HepG2 (cell line): ENCODE data around the gene NOL4L. TPM values are rescaled to one million over a fixed set of nuclear protein-coding genes. Genes with fewer than 3 reads are reported as not detected.

Experiments used
- ATAC-seq: fragments of 200-7000 bp; cut with Tn5 transposase; 3 replicates; pipeline ENCODE4 v1.9.1; 2020; ENCODE audit warnings: mild to moderate bottlenecking, moderate library complexity
- BruUV-seq: library from RNA; stranded (reverse); fragments of 400-500 nt; replicated peaks from 2 replicates; lab custom pipeline; 2021; lab: Mats Ljungman, UMichigan
- CTCF ChIA-PET: fragments of 300-600 bp; formaldehyde crosslinking; extraction: SDS; loops from one replicate; lab custom pipeline; 2021; ENCODE audit warnings: low total read pairs, inconsistent platforms, low intra/inter-chr PET ratio; lab: Yijun Ruan, JAX
- POLR2A ChIA-PET: fragments of 350-600 bp; sonication (Branson Sonifier 250); formaldehyde crosslinking; loops from one replicate; lab custom pipeline; 2020; ENCODE audit warnings: antibody characterized with exemption, inconsistent platforms; lab: Yijun Ruan, JAX
- DNase-seq: peaks from one replicate; pipeline ENCODE4 v3.0.0-alpha.2; 2015; ENCODE audit warnings: low spot score
- FAIRE-seq: peaks from 3 replicates; lab custom pipeline; 2011; peaks lifted over from hg19 to GRCh38; lab: Jason Lieb, UNC
- H2AFZ ChIP-seq: one replicate; pipeline ENCODE4 v1.6.1; 2011; ENCODE audit warnings: low read length, inconsistent platforms
- H3K27ac ChIP-seq: fragments of 300-600 bp; 3 replicates; pipeline ENCODE4 v1.8.0; 2011; ENCODE audit warnings: mixed run types, mild to moderate bottlenecking, mixed read lengths, low read length, inconsistent platforms; ENCODE audit not compliant: insufficient read depth; ENCODE audit errors: extremely low read length
- H3K27me3 ChIP-seq, 2 experiments: fragments of 200-600 bp in 1 of 2; 2 replicates in 1 of 2; 3 replicates in 1 of 2; pipeline versions ENCODE4 v1.6.0 to v1.8.0; 2011; ENCODE audit warnings: low read length in 2 of 2, mild to moderate bottlenecking in 2 of 2, moderate library complexity in 2 of 2, inconsistent platforms in 1 of 2; ENCODE audit not compliant: insufficient read depth in 2 of 2, control insufficient read depth in 1 of 2
- H3K36me3 ChIP-seq, 2 experiments: fragments of 200-600 bp in 1 of 2; replicated peaks in 1 of 2; 2 replicates in 1 of 2; 3 replicates in 1 of 2; pipeline versions ENCODE4 v1.5.1 to v1.8.0; 2011; ENCODE audit warnings: low read length in 2 of 2, inconsistent platforms in 1 of 2; ENCODE audit not compliant: insufficient read depth in 2 of 2, control insufficient read depth in 1 of 2
- H3K4me1 ChIP-seq: 2 replicates; pipeline ENCODE4 v1.5.1; 2012; ENCODE audit warnings: low read length, inconsistent platforms; ENCODE audit not compliant: insufficient read depth
- H3K4me2 ChIP-seq: 2 replicates; pipeline ENCODE4 v1.6.0; 2011; ENCODE audit warnings: low read depth, low read length, inconsistent platforms
- H3K4me3 ChIP-seq, 3 experiments: fragments of 200-600 bp in 1 of 3; sonication (generic), shearing (Covaris generic) in 1 of 3; replicated peaks in 1 of 3; 2 replicates each; pipeline ENCODE4 v1.5.1; 2011 to 2016; ENCODE audit warnings: low read length in 3 of 3, inconsistent platforms in 2 of 3, low read depth in 2 of 3, mild to moderate bottlenecking in 2 of 3, control low read depth in 1 of 3, mixed read lengths in 1 of 3; ENCODE audit not compliant: insufficient read depth in 1 of 3
- H3K79me2 ChIP-seq: one replicate; pipeline ENCODE4 v1.6.1; 2011; ENCODE audit warnings: low read length, inconsistent platforms; ENCODE audit not compliant: insufficient read depth
- H3K9ac ChIP-seq: 2 replicates; pipeline ENCODE4 v1.6.0; 2011; ENCODE audit warnings: mild to moderate bottlenecking, low read depth, low read length, inconsistent platforms; ENCODE audit not compliant: insufficient read depth
- H3K9me3 ChIP-seq: 2 replicates; pipeline ENCODE4 v1.5.1; 2012; ENCODE audit warnings: mild to moderate bottlenecking, low read length
- H4K20me1 ChIP-seq: 2 replicates; pipeline ENCODE4 v1.6.0; 2011; ENCODE audit warnings: inconsistent platforms, mild to moderate bottlenecking, low read length, moderate library complexity; ENCODE audit not compliant: insufficient read depth
- GZF1 ChIP-seq: sonication (generic); formaldehyde crosslinking; IDR thresholded peaks from 2 replicates; pipeline ENCODE4 v1.5.1; 2020; ENCODE audit warnings: mild to moderate bottlenecking, missing genetic modification reagents
- IKZF1 ChIP-seq: fragments of 450-650 bp; IDR thresholded peaks from 2 replicates; pipeline ENCODE4 v1.7.1; 2016
- JARID2 ChIP-seq: sonication (generic); formaldehyde crosslinking; IDR thresholded peaks from 2 replicates; pipeline ENCODE4 v1.8.1; 2023; ENCODE audit warnings: missing genetic modification reagents, inconsistent platforms; ENCODE audit not compliant: insufficient replicate concordance
- NFIC ChIP-seq: IDR thresholded peaks from 2 replicates; pipeline ENCODE4 v1.6.1; 2012; ENCODE audit warnings: mild to moderate bottlenecking, low read length, inconsistent platforms
- PCBP1 ChIP-seq: fragments of 200-400 bp; formaldehyde crosslinking; IDR thresholded peaks from 2 replicates; pipeline ENCODE4 v1.6.1; 2017; ENCODE audit warnings: mild to moderate bottlenecking, low read depth, low read length, borderline replicate concordance
- POLR2A ChIP-seq, 2 experiments: IDR thresholded peaks; 2 replicates each; pipeline ENCODE4 v1.6.1; 2011; ENCODE audit warnings: low read depth in 2 of 2, low read length in 2 of 2, mild to moderate bottlenecking in 1 of 2, moderate library complexity in 1 of 2; ENCODE audit not compliant: insufficient read depth in 1 of 2
- POLR2AphosphoS2 ChIP-seq: IDR thresholded peaks from 2 replicates; pipeline ENCODE4 v1.6.1; 2011; ENCODE audit warnings: low read depth, low read length, improper control_type of control experiment
- RBM22 ChIP-seq: fragments of 200-400 bp; formaldehyde crosslinking; optimal IDR thresholded peaks from 2 replicates; pipeline ENCODE3; 2017; ENCODE audit warnings: mild to moderate bottlenecking, low read length, moderate library complexity
- RXRA ChIP-seq: sonication (generic); formaldehyde crosslinking; IDR thresholded peaks from 2 replicates; pipeline ENCODE4 v1.5.1; 2020; ENCODE audit warnings: missing genetic modification reagents
- TCF12 ChIP-seq, 2 experiments: fragments of 450-650 bp in 1 of 2; sonication (generic) in 1 of 2; formaldehyde crosslinking in 1 of 2; IDR thresholded peaks; 2 replicates each; pipeline versions ENCODE4 v1.6.1 to v1.8.0; 2017 to 2022; ENCODE audit warnings: antibody characterized with exemption in 1 of 2, mild to moderate bottlenecking in 1 of 2, missing genetic modification reagents in 1 of 2, moderate library complexity in 1 of 2
- TGIF2 ChIP-seq: IDR thresholded peaks from 2 replicates; pipeline ENCODE4 v1.6.1; 2016; ENCODE audit warnings: control low read depth, missing compliant biosample characterization
- ZNF331 ChIP-seq: sonication (generic); formaldehyde crosslinking; IDR thresholded peaks from 2 replicates; pipeline ENCODE4 v1.4.0; 2020; ENCODE audit warnings: missing genetic modification reagents
- ZNF564 ChIP-seq: sonication (generic); formaldehyde crosslinking; IDR thresholded peaks from 2 replicates; pipeline ENCODE4 v1.8.1; 2023; ENCODE audit warnings: mild to moderate bottlenecking, missing genetic modification reagents
- ZNF784 ChIP-seq: sonication (generic); formaldehyde crosslinking; IDR thresholded peaks from 2 replicates; pipeline ENCODE4 v1.5.1; 2020; ENCODE audit warnings: missing genetic modification reagents, mild to moderate bottlenecking, borderline replicate concordance
- ZNF879 ChIP-seq: sonication (generic); formaldehyde crosslinking; IDR thresholded peaks from 2 replicates; pipeline ENCODE4 v1.8.1; 2023; ENCODE audit warnings: missing genetic modification reagents
- WGBS: methylation state at CpG from one replicate; pipeline ENCODE4 v1.1.6; 2017; ENCODE audit warnings: low lambda C conversion rate; 5-methylcytosine and 5-hydroxymethylcytosine counted together
- in situ Hi-C: cut with HindIII; loops from 2 replicates; pipeline ENCODE4 v1.10.0; 2017; ENCODE audit warnings: low pct_unique_long_range_greater_than_20kb; ENCODE audit not compliant: extremely low pct_ligation_motif_present
- intact Hi-C: fragments of 100-400 bp; cut with micrococcal nuclease; formaldehyde crosslinking; loops from one replicate; pipeline ENCODE4 v1.10.0; 2022; ENCODE audit not compliant: unreplicated experiment
- polyA plus RNA-seq, 8 experiments: library from polyadenylated mRNA; depleted of rRNA in 3 of 8; stranded (reverse) in 7 of 8; unstranded in 1 of 8; fragments of >200 nt; fragmentation: Illumina TruSeq in 4 of 8; extraction: Trizol in 4 of 8; gene quantifications; 2 replicates each; pipeline versions ENCODE4 v1.2.1 to v1.2.3, GENCODE V29; 2011 to 2016; ENCODE audit warnings: low read depth in 4 of 8, missing spikeins in 1 of 8, mixed read lengths in 1 of 8; ENCODE audit not compliant: insufficient read depth in 1 of 8
- total RNA-seq, 5 experiments: library from RNA; depleted of rRNA; stranded (reverse); fragments of >200 nt; fragmentation: Illumina TruSeq; extraction: Trizol; gene quantifications; 2 replicates each; pipeline ENCODE4 v1.2.3, GENCODE V29; 2016; ENCODE audit warnings: low read depth in 1 of 5
- TF ChIP-seq, protein P1 (sequence below): sonication (generic); formaldehyde crosslinking; IDR thresholded peaks from 2 replicates; pipeline ENCODE4 v1.9.0; 2022; ENCODE audit warnings: missing genetic modification reagents, mild to moderate bottlenecking, borderline replicate concordance

NOL4L gene
- total and polyA plus RNA-seq, 2 of the 13 experiments (the other 11 are each of a cell fraction or from before 2014, with no cell fraction given), result 16.6 to 35.4 TPM

DNA sequence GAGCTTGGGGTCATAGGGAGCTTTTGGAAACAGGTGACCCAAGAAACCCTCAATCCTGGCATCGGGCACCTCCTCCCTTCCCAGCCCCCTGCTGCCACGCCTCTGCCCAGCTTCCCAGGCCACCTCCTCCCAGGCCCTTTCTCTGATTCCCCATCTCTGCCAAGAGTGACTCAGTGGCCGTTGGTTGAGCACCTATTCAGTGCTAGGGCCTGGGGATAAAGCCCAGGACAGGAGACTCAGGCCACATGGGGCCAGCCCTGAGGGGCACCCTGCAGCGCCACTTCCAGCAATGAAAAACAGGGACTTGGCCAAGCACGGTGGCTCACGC, 116.9 kb downstream of the NOL4L start:
- Histone ChIP-seq H3K27me3 (no peaks in the 10 kb centered on the region), H2AFZ (no peak overlapping the region), H3K79me2 (peaks cover 85% of the 10 kb centered on the region), H3K4me1 (peaks cover 87% of the 10 kb centered on the region), H3K9ac (no peak overlapping the region), H4K20me1 (peaks cover 15% of the 10 kb centered on the region; the same call in 1 of the 2 replicates), H3K36me3 (peaks cover 13 to 36% of the 10 kb centered on the region in 2 experiments; a peak in 4 of 5 replicates), H3K9me3 (no peaks in the 10 kb centered on the region), H3K4me3 (no peak overlapping the region), H3K27ac (no peak overlapping the region), H3K4me2 (no peak overlapping the region)
- ATAC-seq (no peak), FAIRE-seq (no peak), DNase-seq (no peak)
- TF ChIP-seq ZNF564 (no peak), ZNF331 (no peak), RXRA (CRISPR knock-in tag) (no peak)
- WGBS, result 96% methylated on average over 6 of the region's 6 CpGs
- in situ Hi-C loops (no loop called here), intact Hi-C loops (no loop called here)
- POLR2A ChIA-PET, result interaction anchor here (1.0 kb wide), 1 partner anchor 75 kb away, joined by 3 read pairs; no protein-coding TSS in a partner anchor
- CTCF ChIA-PET, result no interaction called here
- no TSS peak for BruUV-seq

DNA sequence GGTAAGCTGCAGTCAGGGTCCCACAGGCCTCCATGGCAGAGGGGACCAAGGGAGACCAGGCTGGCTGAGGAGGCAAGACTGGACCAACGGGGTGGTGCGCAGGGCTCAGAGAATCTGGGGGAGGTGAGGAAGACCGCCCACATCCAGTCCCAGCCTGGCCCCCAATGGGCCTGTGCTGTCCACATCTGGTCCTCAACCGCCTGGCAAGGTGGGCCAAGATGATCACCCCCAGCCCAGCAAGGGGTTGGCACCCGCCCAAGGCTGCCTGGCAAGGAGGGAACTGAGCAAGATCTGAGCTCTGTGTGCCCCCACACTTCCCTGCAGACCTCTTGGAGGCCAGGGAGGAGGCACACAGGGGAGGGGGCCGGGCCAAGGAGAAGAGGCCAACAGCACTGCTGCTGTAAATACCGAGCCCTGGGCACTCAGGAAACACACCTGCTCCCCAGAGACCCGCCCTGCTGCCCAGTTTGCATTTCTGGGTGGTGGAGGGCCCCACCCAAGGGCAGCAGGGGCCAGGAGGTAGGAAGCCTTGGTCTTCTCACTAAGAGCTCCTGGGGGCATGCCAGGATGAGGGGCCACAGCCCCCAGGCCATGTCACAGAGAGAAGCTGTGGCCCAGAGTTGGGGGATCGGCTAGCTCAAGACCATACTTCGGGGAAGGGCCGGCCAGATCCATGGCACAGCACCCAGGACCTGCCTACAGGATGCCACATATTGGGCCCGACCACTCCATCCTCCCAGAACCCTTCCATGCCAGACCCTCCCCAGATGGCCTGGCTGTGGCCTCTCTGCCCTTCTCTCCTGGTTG, 117.4 kb downstream of the NOL4L start:
- peaks cover 80% of the 10 kb centered on the region for H3K79me2 ChIP-seq
- no peak overlapping the region for H2AFZ ChIP-seq
- peaks cover 15 to 41% of the 10 kb centered on the region in 2 experiments; a peak in 4 of 5 replicates for H3K36me3 ChIP-seq
- ChIA-PET POLR2A (interaction anchor here (1.0 to 2.5 kb wide), 4 partner anchors 8 to 76 kb away, joined by 3 to 39 read pairs (median 6); no protein-coding TSS in a partner anchor), CTCF (no interaction called here)
- no peak overlapping the region for H3K4me3 ChIP-seq
- peaks cover 15% of the 10 kb centered on the region; the same call in 1 of the 2 replicates for H4K20me1 ChIP-seq
- BruUV-seq, result no TSS peak
- H3K9ac ChIP-seq, result peak overlapping the region; percentile 36; the same call in 1 of the 2 replicates
- H3K4me1 ChIP-seq, result peaks cover 83% of the 10 kb centered on the region
- WGBS, result 97% methylated on average over 12 of the region's 12 CpGs
- no peak overlapping the region for H3K27ac ChIP-seq
- H3K4me2 ChIP-seq, result no peak overlapping the region
- no peaks in the 10 kb centered on the region for H3K27me3 ChIP-seq
- no peak for FAIRE-seq
- DNase-seq, result no peak
- in situ Hi-C loops, result no loop called here
- no peaks in the 10 kb centered on the region for H3K9me3 ChIP-seq
- intact Hi-C loops, result no loop called here
- no peak for ATAC-seq
- TF ChIP-seq ZNF879 (no peak), TGIF2 (CRISPR knock-in tag) (no peak), RBM22 (peak; percentile 30), POLR2A (IDR thresholded peaks at IDR 0.05; ENCODE audit: insufficient read depth in 1 of 2, low read depth in 2 of 2, low read length in 2 of 2) (0 out of 4 replicates have a peak, but pooled peaks of 1 of the 2 experiments have one; percentile 31), JARID2 (CRISPR knock-in tag) (no peak), PCBP1 (0 out of 2 replicates have a peak, but pooled peaks have one; percentile 7), IKZF1 (no peak), NFIC (no peak), TCF12 (IDR thresholded peaks at IDR 0.05) (no peak), TCF12 (CRISPR knock-in tag; IDR thresholded peaks at IDR 0.05) (no peak), GZF1 (CRISPR knock-in tag) (no peak), POLR2AphosphoS2 (no peak), ZNF784 (CRISPR knock-in tag) (no peak)
- TF ChIP-seq, protein P1, sequence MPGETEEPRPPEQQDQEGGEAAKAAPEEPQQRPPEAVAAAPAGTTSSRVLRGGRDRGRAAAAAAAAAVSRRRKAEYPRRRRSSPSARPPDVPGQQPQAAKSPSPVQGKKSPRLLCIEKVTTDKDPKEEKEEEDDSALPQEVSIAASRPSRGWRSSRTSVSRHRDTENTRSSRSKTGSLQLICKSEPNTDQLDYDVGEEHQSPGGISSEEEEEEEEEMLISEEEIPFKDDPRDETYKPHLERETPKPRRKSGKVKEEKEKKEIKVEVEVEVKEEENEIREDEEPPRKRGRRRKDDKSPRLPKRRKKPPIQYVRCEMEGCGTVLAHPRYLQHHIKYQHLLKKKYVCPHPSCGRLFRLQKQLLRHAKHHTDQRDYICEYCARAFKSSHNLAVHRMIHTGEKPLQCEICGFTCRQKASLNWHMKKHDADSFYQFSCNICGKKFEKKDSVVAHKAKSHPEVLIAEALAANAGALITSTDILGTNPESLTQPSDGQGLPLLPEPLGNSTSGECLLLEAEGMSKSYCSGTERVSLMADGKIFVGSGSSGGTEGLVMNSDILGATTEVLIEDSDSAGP (CRISPR knock-in tag), result 0 out of 2 replicates have a peak, but pooled peaks have one; percentile 4
